ENCODE results near the gene ZNF579. TPM values are rescaled to one million over a fixed set of nuclear protein-coding genes. Genes with fewer than 3 reads are reported as not detected.

The ZNF579 gene
- total RNA-seq, 1 experiment from 2014 or later, result 19.9 TPM

- H3K36me3 Mint-ChIP-seq (ENCODE audit: insufficient read depth in 1 of 3, low read depth in 3 of 3), result peaks cover 22 to 46% (median 45%) of the 10 kb centered on the region in 3 experiments
- H2BK5ac ChIP-seq (ENCODE audit: insufficient read length, low read length), result no peak overlapping the region
- H2BK120ac ChIP-seq (ENCODE audit: low read depth, low read length, poor library complexity, severe bottlenecking), result no peak overlapping the region
- H3K4ac ChIP-seq (ENCODE audit: low read depth, low read length), result no peak overlapping the region
- no peaks in the 10 kb centered on the region for H3K9me3 ChIP-seq (ENCODE audit: control insufficient read depth, low read depth, low read length)
- H3K4me2 ChIP-seq (ENCODE audit: insufficient read depth, insufficient read length, low read length), result no peak overlapping the region
- H3K18ac ChIP-seq (ENCODE audit: insufficient read length, low read depth, low read length), result no peak overlapping the region
- H3K23ac ChIP-seq (ENCODE audit: insufficient read length, low read depth, low read length), result no peak overlapping the region
- no peak overlapping the region for H3K4me3 Mint-ChIP-seq
- H2AK5ac ChIP-seq (ENCODE audit: insufficient read length, low read length), result no peak overlapping the region
- H3K79me2 ChIP-seq (ENCODE audit: insufficient read depth, low read length), result no peaks in the 10 kb centered on the region
- no peak overlapping the region for H3K9ac ChIP-seq (ENCODE audit: extremely low read depth, insufficient read length, low read length)
- H2AFZ ChIP-seq (ENCODE audit: low read length), result no peak overlapping the region
- H3K4me1 ChIP-seq (ENCODE audit: insufficient read depth, low read length), result no peaks in the 10 kb centered on the region
- peaks cover 2% of the 10 kb centered on the region for H3K27me3 Mint-ChIP-seq (ENCODE audit: low read depth)
- no peak overlapping the region for H4K8ac ChIP-seq (replicated peaks; ENCODE audit: insufficient read length, low read depth, low read length)
- H3K79me1 ChIP-seq (ENCODE audit: insufficient read depth, low read depth, low read length, poor library complexity, severe bottlenecking), result no peaks in the 10 kb centered on the region
- H3K23me2 ChIP-seq (ENCODE audit: insufficient read length, low read depth, low read length, poor library complexity, severe bottlenecking), result no peaks in the 10 kb centered on the region
- H3K27ac Mint-ChIP-seq, result peak overlapping the region in 1 of 3 experiments; percentile 57; a peak in 1 of 7 replicates
- H3K9me3 Mint-ChIP-seq, result no peaks in the 10 kb centered on the region; a peak in 1 of 5 replicates
- no peak overlapping the region for H4K5ac ChIP-seq (ENCODE audit: insufficient read length, low read depth, low read length)
- no CpG with 5 or more reads among the region's 38 CpGs for WGBS (ENCODE audit: extremely low coverage, insufficient read length, low lambda C conversion rate)
- no peak overlapping the region for H2BK12ac ChIP-seq (ENCODE audit: insufficient read length, low read depth, low read length)
- peaks cover 0 to 2% of the 10 kb centered on the region in 2 experiments; a peak in 1 of 4 replicates for H3K4me1 Mint-ChIP-seq
- no peak for DNase-seq
- H2BK20ac ChIP-seq (ENCODE audit: low read depth, low read length, poor library complexity, severe bottlenecking), result no peak overlapping the region
- H4K20me1 ChIP-seq (ENCODE audit: control insufficient read depth, insufficient read depth, insufficient read length), result no peaks in the 10 kb centered on the region
- H3K27me3 ChIP-seq (ENCODE audit: insufficient read depth, low read length), result no peaks in the 10 kb centered on the region
- TF ChIP-seq CTCF (conservative IDR thresholded peaks at IDR 0.05), result no peak
- no peak overlapping the region for H3K56ac ChIP-seq (ENCODE audit: insufficient read length, low read depth, low read length)
- no peak overlapping the region for H3T11ph ChIP-seq (ENCODE audit: low read length)
- H3K27ac ChIP-seq (ENCODE audit: insufficient read length, low read depth, low read length), result no peak overlapping the region
- H4K91ac ChIP-seq (ENCODE audit: insufficient read length, low read depth, low read length), result no peak overlapping the region
- H3K14ac ChIP-seq (ENCODE audit: insufficient read depth, low read length), result no peak overlapping the region
- H2BK15ac ChIP-seq (ENCODE audit: low read depth, low read length), result no peak overlapping the region
Measured at GRCh38 chr19:55616395-55616875, 35.8 kb upstream of the ZNF579 start.

All from H9 (cell line).